Tibial nerve (tissue), 4 donors: ENCODE measurements around the gene RIBC2. TPM values are rescaled to one million over a fixed set of nuclear protein-coding genes. Genes with fewer than 3 reads are reported as not detected.
"Not testable (repeated sequence)": the region's sequence is repeated elsewhere in the genome, so short reads cannot be mapped to it uniquely, and the experiment has no call there.

Experiments
- DNase-seq, 2 donors: peaks; one replicate each; pipeline ENCODE4 v3.0.0-alpha.2; 2019; ENCODE audit warnings: low spot score in 2 of 2
- H3K27ac ChIP-seq, 4 donors: fragments of 200-600 bp; sonication (generic) in 3 of 4; one replicate each; pipeline ENCODE4 v1.5.1; 2017 to 2019; ENCODE audit warnings: mild to moderate bottlenecking in 1 of 4
- H3K27me3 ChIP-seq, 2 donors: fragments of 200-600 bp; sonication (generic) in 1 of 2; one replicate each; pipeline versions ENCODE4 v1.5.1 to v1.6.0; 2017 to 2019
- H3K36me3 ChIP-seq, 3 donors: fragments of 200-600 bp; sonication (generic); one replicate each; pipeline ENCODE4 v1.5.1; 2018 to 2019
- H3K4me1 ChIP-seq, 4 donors: fragments of 200-600 bp; sonication (generic) in 3 of 4; one replicate each; pipeline ENCODE4 v1.5.1; 2017 to 2019
- H3K4me3 ChIP-seq, 4 donors: fragments of 200-600 bp; sonication (generic) in 3 of 4; one replicate each; pipeline ENCODE4 v1.5.1; 2017 to 2019; ENCODE audit warnings: mild to moderate bottlenecking in 1 of 4, moderate library complexity in 1 of 4
- H3K9me3 ChIP-seq, 4 donors: fragments of 200-600 bp; sonication (generic) in 3 of 4; one replicate each; pipeline ENCODE4 v1.5.1; 2017 to 2019
- EP300 ChIP-seq, 2 donors: sonication (generic); formaldehyde crosslinking; IDR thresholded peaks; one replicate each; pipeline ENCODE4 v1.6.1; 2017; ENCODE audit warnings: antibody characterized with exemption in 2 of 2, mild to moderate bottlenecking in 1 of 2
- POLR2A ChIP-seq, 2 donors: fragments of 450-650 bp; IDR thresholded peaks; one replicate each; pipeline ENCODE4 v1.6.1; 2017; ENCODE audit warnings: antibody characterized with exemption in 2 of 2, mild to moderate bottlenecking in 2 of 2, moderate library complexity in 2 of 2
- WGBS, 2 donors: methylation state at CpG; one replicate each; pipeline ENCODE4 v1.1.5; 2018; 5-methylcytosine and 5-hydroxymethylcytosine counted together
- total RNA-seq, 4 donors: library from RNA; depleted of rRNA; stranded (reverse); fragments of >200 nt; gene quantifications; one replicate each; pipeline ENCODE4 v1.1.0, GENCODE V29; 2016
- TF ChIP-seq, protein P1 (sequence below), 5 experiments: fragments of 200-600 bp in 3 of 5; fragments of 450-650 bp in 2 of 5; sonication (generic) in 3 of 5; IDR thresholded peaks; one replicate each; pipeline ENCODE4 v1.5.1; 2016 to 2019; ENCODE audit warnings: antibody characterized with exemption in 5 of 5, mild to moderate bottlenecking in 3 of 5, moderate library complexity in 2 of 5

The RIBC2 gene
- total RNA-seq, 4 donors from 2014 or later, result 0.42 TPM; not detected in 3

- no peaks in the 10 kb centered on the region for H3K36me3 ChIP-seq
- DNase-seq, result no peak
Observed at GRCh38 chr22:45459235-45459634, 45.7 kb downstream of the RIBC2 start.

DNA sequence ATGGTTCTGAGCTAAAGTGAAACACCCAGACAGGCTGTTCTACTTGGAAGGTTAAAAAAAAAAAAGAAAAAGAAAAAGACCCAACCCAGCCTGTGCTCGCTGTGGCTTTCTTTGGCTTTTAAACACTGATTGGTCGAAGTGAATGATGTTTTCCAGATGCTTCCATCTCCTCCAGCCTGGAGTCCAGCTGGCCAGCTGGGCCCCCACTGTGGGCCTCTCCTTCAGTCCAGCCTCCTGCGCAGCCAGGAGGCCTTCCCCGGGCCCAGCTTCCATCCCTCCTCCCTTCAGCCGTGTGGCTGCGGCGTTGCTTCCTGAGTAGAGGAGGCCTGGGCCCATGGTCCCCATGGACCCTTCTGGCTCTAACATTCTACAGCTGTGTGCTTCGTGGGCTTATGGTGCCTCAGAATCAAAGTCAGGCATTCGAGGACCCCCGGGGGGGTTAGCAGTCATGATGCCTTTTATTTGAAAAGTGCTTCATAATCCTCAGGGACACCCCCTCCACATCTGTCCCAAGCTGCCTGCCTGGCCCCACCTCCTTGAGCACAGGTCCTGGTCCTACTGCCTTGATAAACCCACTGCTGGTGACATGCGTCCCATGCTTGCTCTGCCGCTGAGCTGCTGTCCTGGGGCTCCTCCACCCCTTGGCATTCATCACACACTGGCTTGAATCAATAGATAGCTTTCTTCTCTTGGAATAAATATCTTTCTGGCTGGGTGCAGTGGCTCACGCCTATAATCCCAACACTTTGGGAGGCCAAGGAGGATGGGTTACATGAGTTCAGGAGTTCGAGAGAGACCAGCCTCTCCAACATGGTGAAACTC, 47.0 kb downstream of the RIBC2 start:
- Histone ChIP-seq H3K9me3 (peaks cover 0 to 6% (median 0%) of the 10 kb centered on the region in 4 donors), H3K4me1 (peaks cover 0 to 14% (median 0%) of the 10 kb centered on the region in 4 donors), H3K36me3 (no peaks in the 10 kb centered on the region), H3K27ac (peak overlapping the region in 3 of 4 donors; percentile 17 to 81 (median 78)), H3K4me3 (no peak overlapping the region), H3K27me3 (no peaks in the 10 kb centered on the region)
- peak; percentile 66 to 67 for DNase-seq
- WGBS, 2 donors, result 41 to 53% methylated on average over 14 of the region's 14 CpGs
- TF ChIP-seq EP300 (IDR thresholded peaks at IDR 0.05), result peak in 1 of 2 donors; percentile 82
- no peak for TF ChIP-seq POLR2A (IDR thresholded peaks at IDR 0.05)

More at GRCh38 chr22:45459235-45459634, 45.7 kb downstream of the RIBC2 start:
- Histone ChIP-seq H3K9me3 (peaks cover 0 to 3% (median 0%) of the 10 kb centered on the region in 4 donors), H3K4me3 (no peak overlapping the region), H3K4me1 (peaks cover 0 to 14% (median 0%) of the 10 kb centered on the region in 4 donors), H3K27ac (peak overlapping the region in 3 of 4 donors; percentile 56 to 81 (median 78)), H3K27me3 (no peaks in the 10 kb centered on the region)
- WGBS, 2 donors, result 88% methylated on average over 8 of the region's 8 CpGs
- no peak for TF ChIP-seq EP300 (IDR thresholded peaks at IDR 0.05)
- TF ChIP-seq POLR2A (IDR thresholded peaks at IDR 0.05), result no peak
- TF ChIP-seq, protein P1, sequence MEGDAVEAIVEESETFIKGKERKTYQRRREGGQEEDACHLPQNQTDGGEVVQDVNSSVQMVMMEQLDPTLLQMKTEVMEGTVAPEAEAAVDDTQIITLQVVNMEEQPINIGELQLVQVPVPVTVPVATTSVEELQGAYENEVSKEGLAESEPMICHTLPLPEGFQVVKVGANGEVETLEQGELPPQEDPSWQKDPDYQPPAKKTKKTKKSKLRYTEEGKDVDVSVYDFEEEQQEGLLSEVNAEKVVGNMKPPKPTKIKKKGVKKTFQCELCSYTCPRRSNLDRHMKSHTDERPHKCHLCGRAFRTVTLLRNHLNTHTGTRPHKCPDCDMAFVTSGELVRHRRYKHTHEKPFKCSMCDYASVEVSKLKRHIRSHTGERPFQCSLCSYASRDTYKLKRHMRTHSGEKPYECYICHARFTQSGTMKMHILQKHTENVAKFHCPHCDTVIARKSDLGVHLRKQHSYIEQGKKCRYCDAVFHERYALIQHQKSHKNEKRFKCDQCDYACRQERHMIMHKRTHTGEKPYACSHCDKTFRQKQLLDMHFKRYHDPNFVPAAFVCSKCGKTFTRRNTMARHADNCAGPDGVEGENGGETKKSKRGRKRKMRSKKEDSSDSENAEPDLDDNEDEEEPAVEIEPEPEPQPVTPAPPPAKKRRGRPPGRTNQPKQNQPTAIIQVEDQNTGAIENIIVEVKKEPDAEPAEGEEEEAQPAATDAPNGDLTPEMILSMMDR (IDR thresholded peaks at IDR 0.05), result no peak

DNA sequence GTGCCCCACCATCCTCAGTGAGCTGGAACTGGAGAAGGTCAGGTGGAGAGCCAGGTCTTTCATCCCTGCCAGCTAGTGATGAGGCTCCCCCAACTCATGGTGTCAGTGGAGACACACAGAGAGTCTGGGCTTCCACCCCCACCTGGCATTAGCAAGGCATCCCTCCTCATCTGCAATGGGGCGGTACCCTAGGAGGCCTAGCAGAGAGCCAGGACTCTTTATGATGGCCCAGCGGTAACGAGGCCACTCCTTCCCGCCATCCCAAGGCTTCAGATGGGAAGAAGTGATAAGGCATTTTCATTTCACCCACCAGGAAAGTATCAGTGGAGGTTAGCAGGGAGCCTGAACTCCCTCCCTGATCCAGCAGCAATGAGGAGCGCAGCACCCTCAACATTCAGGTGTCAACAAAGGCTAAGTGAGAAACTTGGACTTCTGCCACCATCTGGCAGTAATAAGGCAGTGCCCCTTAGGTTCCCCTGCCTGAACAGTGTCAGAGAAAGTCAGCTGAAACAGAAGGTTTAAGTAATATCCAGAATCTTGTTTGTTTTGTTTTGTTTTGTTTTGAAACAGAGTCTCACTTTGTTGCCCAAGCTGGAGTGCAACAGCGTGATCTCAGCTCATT, 48.7 kb downstream of the RIBC2 start:
- WGBS, 2 donors, result 77 to 87% methylated on average over 6 of the region's 6 CpGs
- H3K9me3 ChIP-seq, result peaks cover 0 to 16% (median 0%) of the 10 kb centered on the region in 4 donors
- peaks cover 0 to 14% (median 0%) of the 10 kb centered on the region in 4 donors for H3K4me1 ChIP-seq
- no peaks in the 10 kb centered on the region for H3K27me3 ChIP-seq
- no peak overlapping the region for H3K4me3 ChIP-seq
- H3K36me3 ChIP-seq, result no peaks in the 10 kb centered on the region
- no peak for DNase-seq
- peak overlapping the region in 2 of 4 donors; percentile 8 to 60 for H3K27ac ChIP-seq
- TF ChIP-seq, protein P1 (IDR thresholded peaks at IDR 0.05), result no peak
- no peak for TF ChIP-seq EP300 (IDR thresholded peaks at IDR 0.05)
- TF ChIP-seq POLR2A (IDR thresholded peaks at IDR 0.05), result no peak

DNA sequence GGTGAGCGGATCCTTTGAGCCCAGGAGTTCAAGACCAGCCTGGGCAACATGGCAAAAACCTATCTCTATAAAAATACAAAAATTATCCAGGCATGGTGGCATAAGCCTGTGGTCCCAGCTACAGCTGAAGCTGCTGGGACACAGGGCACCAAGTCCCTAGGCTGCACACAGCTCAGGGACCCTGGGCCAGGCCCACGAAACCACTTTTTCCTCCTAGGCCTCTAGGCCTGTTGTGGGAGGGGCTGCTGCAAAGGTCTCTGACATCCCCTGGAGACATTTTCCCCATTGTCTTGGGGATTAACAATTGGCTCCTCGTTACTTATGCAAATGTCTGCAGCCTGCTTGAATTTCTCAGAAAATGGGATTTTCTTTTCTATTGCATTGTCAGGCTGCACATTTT, 50.2 kb downstream of the RIBC2 start:
- WGBS, 2 donors, result 93% methylated on average over 3 of the region's 3 CpGs
- H3K4me3 ChIP-seq, DNase-seq, H3K27me3 ChIP-seq, H3K27ac ChIP-seq, H3K36me3 ChIP-seq: not testable (repeated sequence)
- Histone ChIP-seq H3K4me1 (peaks cover 0 to 14% (median 0%) of the 10 kb centered on the region in 4 donors), H3K9me3 (peaks cover 0 to 16% (median 0%) of the 10 kb centered on the region in 4 donors)

DNA sequence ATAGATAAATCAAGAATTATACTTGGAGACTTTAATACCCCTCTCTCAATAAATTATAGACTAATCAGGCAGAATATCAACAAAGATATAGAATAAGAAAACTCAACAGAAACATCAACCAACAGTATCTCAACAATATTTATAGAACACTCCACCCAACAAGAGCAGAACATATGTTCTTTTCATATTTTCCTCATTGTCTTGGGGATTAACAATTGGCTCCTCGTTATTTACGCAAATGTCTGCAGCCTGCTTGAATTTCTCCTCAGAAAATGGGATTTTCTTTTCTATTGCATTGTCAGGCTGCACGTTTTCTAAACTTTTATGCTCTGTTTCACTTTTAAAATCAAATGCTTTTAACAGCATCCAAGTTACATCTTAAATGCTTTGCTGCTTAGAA, 52.1 kb downstream of the RIBC2 start:
- no peaks in the 10 kb centered on the region for H3K36me3 ChIP-seq
- no peak for DNase-seq
- H3K9me3 ChIP-seq, result peaks cover 0 to 16% (median 0%) of the 10 kb centered on the region in 4 donors
- H3K27ac ChIP-seq, result no peak overlapping the region
- H3K4me1 ChIP-seq, result peaks cover 0 to 26% (median 0%) of the 10 kb centered on the region in 4 donors
- 76 to 82% methylated on average over 3 of the region's 3 CpGs for WGBS, 2 donors
- no peak overlapping the region for H3K4me3 ChIP-seq
- H3K27me3 ChIP-seq, result no peaks in the 10 kb centered on the region
- TF ChIP-seq EP300 (IDR thresholded peaks at IDR 0.05) (no peak), POLR2A (IDR thresholded peaks at IDR 0.05) (no peak)
- TF ChIP-seq, protein P1 (IDR thresholded peaks at IDR 0.05), result no peak

DNA sequence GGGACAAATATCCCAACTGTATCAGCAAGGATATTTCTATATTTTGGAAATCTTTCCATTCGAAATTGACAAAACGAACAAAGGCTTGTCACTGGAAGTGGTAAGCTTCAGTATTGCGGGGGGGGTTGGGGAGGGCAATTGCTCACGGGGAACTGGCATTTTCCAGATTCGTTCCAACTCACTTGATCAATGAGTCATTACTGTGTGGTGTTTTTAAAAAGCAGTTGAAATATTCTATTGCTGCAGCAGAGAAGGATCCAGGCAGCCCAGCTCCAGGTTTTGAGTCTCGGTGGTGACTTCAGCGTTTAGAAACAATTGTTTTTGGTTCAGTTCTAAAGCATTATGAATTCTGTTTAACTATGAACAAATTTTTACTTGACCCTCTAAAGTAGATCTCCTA, 55.4 kb downstream of the RIBC2 start:
- DNase-seq, result no peak
- Histone ChIP-seq H3K27ac (peak overlapping the region in 2 of 4 donors; percentile 57 to 69), H3K4me1 (peaks cover 0 to 37% (median 0%) of the 10 kb centered on the region in 4 donors), H3K36me3 (no peaks in the 10 kb centered on the region), H3K4me3 (no peak overlapping the region), H3K27me3 (no peaks in the 10 kb centered on the region), H3K9me3 (peaks cover 0 to 13% (median 0%) of the 10 kb centered on the region in 4 donors)
- no peak for TF ChIP-seq POLR2A (IDR thresholded peaks at IDR 0.05)
- WGBS, 2 donors, result 54 to 59% methylated on average over 7 of the region's 7 CpGs
